ENCODE results near the gene MED9.

The MED9 gene

DNA sequence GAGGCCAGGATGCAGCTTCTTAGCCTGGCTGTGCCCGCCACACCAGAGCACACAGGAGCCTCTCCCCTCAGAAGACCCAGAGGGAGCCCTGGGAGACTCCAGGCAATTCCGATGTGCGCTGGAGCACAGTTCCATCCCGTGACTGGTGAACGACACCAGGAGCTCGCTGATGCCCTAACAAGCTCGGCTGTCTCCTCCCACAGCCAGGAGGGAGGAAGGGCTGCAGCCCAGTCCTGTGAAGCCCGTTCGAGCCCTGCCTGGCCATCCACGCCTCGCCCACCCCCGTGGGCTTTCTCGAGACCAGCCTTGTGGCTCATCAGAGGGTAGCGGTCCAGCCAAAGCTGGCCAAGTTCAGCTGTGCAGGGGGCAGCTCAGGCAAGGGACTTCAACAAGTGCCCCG lies 41.2 kb downstream of the MED9 start:
- TF ChIP-seq, protein P1, sequence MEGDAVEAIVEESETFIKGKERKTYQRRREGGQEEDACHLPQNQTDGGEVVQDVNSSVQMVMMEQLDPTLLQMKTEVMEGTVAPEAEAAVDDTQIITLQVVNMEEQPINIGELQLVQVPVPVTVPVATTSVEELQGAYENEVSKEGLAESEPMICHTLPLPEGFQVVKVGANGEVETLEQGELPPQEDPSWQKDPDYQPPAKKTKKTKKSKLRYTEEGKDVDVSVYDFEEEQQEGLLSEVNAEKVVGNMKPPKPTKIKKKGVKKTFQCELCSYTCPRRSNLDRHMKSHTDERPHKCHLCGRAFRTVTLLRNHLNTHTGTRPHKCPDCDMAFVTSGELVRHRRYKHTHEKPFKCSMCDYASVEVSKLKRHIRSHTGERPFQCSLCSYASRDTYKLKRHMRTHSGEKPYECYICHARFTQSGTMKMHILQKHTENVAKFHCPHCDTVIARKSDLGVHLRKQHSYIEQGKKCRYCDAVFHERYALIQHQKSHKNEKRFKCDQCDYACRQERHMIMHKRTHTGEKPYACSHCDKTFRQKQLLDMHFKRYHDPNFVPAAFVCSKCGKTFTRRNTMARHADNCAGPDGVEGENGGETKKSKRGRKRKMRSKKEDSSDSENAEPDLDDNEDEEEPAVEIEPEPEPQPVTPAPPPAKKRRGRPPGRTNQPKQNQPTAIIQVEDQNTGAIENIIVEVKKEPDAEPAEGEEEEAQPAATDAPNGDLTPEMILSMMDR (IDR thresholded peaks at IDR 0.05; ENCODE audit: low read length, missing control alignments) = no peak
- H3K4me3 ChIP-seq (replicated peaks; ENCODE audit: low read depth, low read length) = no peak overlapping the region
- no peak for DNase-seq (ENCODE audit: low read depth)

DNA sequence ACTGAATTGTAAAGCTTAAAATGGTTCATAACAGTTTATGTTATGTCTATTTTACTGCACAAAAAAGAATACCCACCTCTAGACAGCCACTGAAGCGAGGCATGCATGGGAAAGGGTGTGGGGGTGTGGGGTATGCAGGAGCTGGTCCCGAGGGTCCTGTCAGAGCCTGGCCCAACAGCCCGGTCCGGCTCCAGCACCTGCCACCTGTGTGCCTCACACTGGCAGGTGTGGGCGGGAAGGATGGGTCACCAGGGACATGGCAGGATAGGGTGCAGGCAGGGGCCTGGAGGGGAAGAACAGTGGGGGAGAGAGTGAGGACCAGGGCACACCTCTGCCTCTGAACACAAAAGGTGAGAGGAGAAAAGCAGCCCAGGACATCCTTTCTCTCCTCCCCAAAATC lies 42.2 kb downstream of the MED9 start:
- no peak overlapping the region for H3K4me3 ChIP-seq (replicated peaks; ENCODE audit: low read depth, low read length)
- TF ChIP-seq, protein P1 (IDR thresholded peaks at IDR 0.05; ENCODE audit: low read length, missing control alignments) = no peak
- DNase-seq (ENCODE audit: low read depth) = no peak

GRCh38 chr17:17519886-17520285 lies 43.1 kb downstream of the MED9 start:
- no peak for DNase-seq (ENCODE audit: low read depth)
- H3K4me3 ChIP-seq (replicated peaks; ENCODE audit: low read depth, low read length) = no peak overlapping the region
- TF ChIP-seq, protein P1 (IDR thresholded peaks at IDR 0.05; ENCODE audit: low read length, missing control alignments) = no peak

DNA sequence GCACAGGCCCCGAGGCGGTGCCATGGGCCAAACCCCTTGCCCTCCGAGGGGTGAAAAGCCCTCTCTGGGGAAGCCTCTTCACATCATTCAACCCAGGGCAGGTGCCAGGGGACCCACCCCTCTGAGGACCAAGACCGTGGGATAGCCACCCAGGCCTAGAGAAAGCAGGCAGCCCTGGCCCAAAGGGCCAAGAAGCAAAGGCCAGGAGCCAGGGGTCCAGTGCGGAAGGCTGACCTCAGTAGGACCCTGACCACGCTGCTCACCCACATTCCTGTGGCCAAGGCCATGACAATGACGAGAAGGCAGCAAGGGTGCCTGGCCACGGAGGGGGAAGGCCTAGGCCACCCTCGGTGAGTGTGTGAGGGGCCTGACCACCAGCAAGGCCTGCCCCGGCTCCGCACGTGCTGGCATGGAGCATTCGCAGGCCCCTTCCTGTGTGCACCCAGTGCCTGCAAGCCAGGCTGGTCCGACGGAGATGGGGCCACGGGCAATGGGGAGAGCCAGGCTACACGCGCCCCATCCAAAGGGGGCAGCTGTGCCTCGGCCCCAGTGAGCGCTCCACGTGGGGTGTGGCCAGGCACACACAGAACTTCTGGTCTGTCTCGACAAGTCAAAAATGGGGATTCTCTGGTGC lies 43.9 kb downstream of the MED9 start:
- no peak overlapping the region for H3K4me3 ChIP-seq (replicated peaks; ENCODE audit: low read depth, low read length)
- TF ChIP-seq, protein P1 (IDR thresholded peaks at IDR 0.05; ENCODE audit: low read length, missing control alignments) = no peak
- no peak for DNase-seq (ENCODE audit: low read depth)

- H3K4me3 ChIP-seq (replicated peaks; ENCODE audit: low read depth, low read length) = no peak overlapping the region
- DNase-seq (ENCODE audit: low read depth) = no peak
- TF ChIP-seq, protein P1 (IDR thresholded peaks at IDR 0.05; ENCODE audit: low read length, missing control alignments) = no peak
Observed at GRCh38 chr17:17523001-17523730, 46.4 kb downstream of the MED9 start.

GRCh38 chr17:17523731-17524490 lies 47.1 kb downstream of the MED9 start:
- DNase-seq (ENCODE audit: low read depth) = no peak
- H3K4me3 ChIP-seq (replicated peaks; ENCODE audit: low read depth, low read length) = no peak overlapping the region
- TF ChIP-seq, protein P1 (IDR thresholded peaks at IDR 0.05; ENCODE audit: low read length, missing control alignments) = no peak

All from fibroblast of pulmonary artery (primary cell).